Large intestine (tissue), 3 donors: ENCODE results near the gene KIAA1958. TPM values are rescaled to one million over a fixed set of nuclear protein-coding genes. Genes with fewer than 3 reads are reported as not detected.
A peak's percentile ranks its signal among the peaks of the same experiment; 100 is the strongest.

ENCODE experiments used
- DNase-seq, 2 donors: peaks; one replicate each; pipeline versions ENCODE4 v3.0.0 to v3.0.0-alpha.2; 2013
- H3K27ac ChIP-seq: one replicate; pipeline ENCODE4 v1.5.1; 2013; ENCODE audit warnings: low read length
- H3K27me3 ChIP-seq: 2 replicates; pipeline ENCODE4 v1.6.1; 2013; ENCODE audit warnings: low read length; ENCODE audit not compliant: control insufficient read depth, insufficient read depth
- H3K36me3 ChIP-seq: 2 replicates; pipeline ENCODE4 v1.6.1; 2013; ENCODE audit warnings: low read length; ENCODE audit not compliant: control insufficient read depth, insufficient read depth
- H3K4me1 ChIP-seq: one replicate; pipeline ENCODE4 v1.6.1; 2013; ENCODE audit warnings: low read length; ENCODE audit not compliant: control insufficient read depth, insufficient read depth
- H3K4me3 ChIP-seq: one replicate; pipeline ENCODE4 v1.5.1; 2013; ENCODE audit warnings: low read length
- H3K9me3 ChIP-seq: one replicate; pipeline ENCODE4 v1.6.1; 2013; ENCODE audit warnings: mild to moderate bottlenecking, low read depth, low read length, moderate library complexity; ENCODE audit not compliant: control insufficient read depth
- WGBS: methylation state at CpG from one replicate; pipeline ENCODE4 v1.1.5; 2013; ENCODE audit warnings: low lambda C conversion rate; ENCODE audit not compliant: insufficient coverage; 5-methylcytosine and 5-hydroxymethylcytosine counted together
- polyA plus RNA-seq: library from polyadenylated mRNA; unstranded; fragments of 120-200 nt; gene quantifications from one replicate; pipeline ENCODE4 v1.2.1, GENCODE V29; 2013

The KIAA1958 gene
- polyA plus RNA-seq, 1 donor, result 8.9 TPM

GRCh38 chr9:112562235-112562958 is 75.8 kb downstream of the KIAA1958 start:
- no peak for DNase-seq
- H3K9me3 ChIP-seq, result no peaks in the 10 kb centered on the region
- WGBS, result no CpG with 5 or more reads among the region's 4 CpGs
- H3K36me3 ChIP-seq, result no peaks in the 10 kb centered on the region
- H3K27me3 ChIP-seq, result no peaks in the 10 kb centered on the region
- no peaks in the 10 kb centered on the region for H3K4me1 ChIP-seq
- H3K4me3 ChIP-seq, result no peak overlapping the region
- no peak overlapping the region for H3K27ac ChIP-seq

DNA sequence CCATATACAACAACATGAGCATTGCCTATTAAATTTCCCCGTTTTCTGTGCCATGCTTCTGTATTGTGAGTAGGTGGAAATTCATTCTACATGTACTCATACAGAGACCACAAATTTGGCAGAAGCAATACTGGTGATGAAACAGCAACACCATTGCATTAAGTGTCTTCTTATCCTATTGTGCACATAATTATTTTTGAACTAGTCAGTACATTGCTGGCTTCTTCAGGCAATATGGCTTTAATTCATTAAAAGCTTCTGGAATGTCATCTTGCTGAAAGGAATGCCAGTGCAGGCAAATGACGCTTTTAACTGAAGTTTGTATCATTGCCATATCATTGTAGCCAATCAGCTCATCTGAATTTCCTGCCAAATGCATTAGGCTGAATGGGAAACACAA is 82.6 kb downstream of the KIAA1958 start:
- H3K36me3 ChIP-seq, result peaks cover 2% of the 10 kb centered on the region
- H3K4me1 ChIP-seq, result peaks cover 24% of the 10 kb centered on the region
- H3K9me3 ChIP-seq, result no peaks in the 10 kb centered on the region
- DNase-seq, result no peak
- H3K27me3 ChIP-seq, result no peaks in the 10 kb centered on the region
- WGBS, result 80% methylated on average over 1 of the region's 2 CpGs
- no peak overlapping the region for H3K4me3 ChIP-seq
- no peak overlapping the region for H3K27ac ChIP-seq

GRCh38 chr9:112570671-112571167 is 84.1 kb downstream of the KIAA1958 start:
- Histone ChIP-seq H3K27me3 (no peaks in the 10 kb centered on the region), H3K27ac (peak overlapping the region; percentile 62), H3K36me3 (peaks cover 14% of the 10 kb centered on the region), H3K4me3 (no peak overlapping the region), H3K9me3 (no peaks in the 10 kb centered on the region), H3K4me1 (peaks cover 24% of the 10 kb centered on the region)
- WGBS, result no CpG with 5 or more reads among the region's 6 CpGs
- peak; percentile 74 to 91 for DNase-seq

DNA sequence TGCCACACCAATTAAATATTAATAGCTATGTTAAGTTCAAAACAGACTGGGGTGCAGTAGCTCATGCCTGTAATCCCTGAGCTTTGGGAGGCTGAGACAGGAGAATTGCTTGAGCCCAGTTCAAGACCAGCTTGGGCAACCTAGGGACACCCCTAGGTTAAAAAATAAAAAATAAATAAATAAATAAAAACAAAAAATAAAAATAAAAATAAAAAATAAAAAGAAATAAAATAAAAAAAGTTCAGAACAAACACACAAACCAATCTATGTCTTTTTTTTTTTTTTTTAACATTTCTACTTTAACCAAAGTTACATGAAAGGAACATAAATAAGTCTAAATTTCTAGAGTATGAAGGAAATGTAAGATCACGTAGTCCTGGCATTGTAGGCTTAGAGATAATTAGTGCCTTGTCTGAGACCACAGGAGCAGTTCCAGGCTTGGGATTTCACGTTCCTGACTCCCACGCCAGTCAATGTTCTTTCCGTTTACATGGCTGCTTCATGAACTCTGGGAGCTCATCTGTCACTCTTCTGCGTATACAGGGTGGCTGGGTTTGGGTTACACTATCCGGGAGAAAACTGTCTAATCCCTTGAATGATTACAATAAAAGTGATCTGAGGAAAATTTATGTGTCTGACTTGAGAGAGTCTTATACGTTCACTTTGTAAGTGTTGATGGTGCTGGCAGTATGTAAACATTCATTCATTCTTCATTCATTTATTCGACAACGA is 85.2 kb downstream of the KIAA1958 start:
- no peaks in the 10 kb centered on the region for H3K27me3 ChIP-seq
- peaks cover 17% of the 10 kb centered on the region for H3K36me3 ChIP-seq
- H3K4me1 ChIP-seq, result peaks cover 24% of the 10 kb centered on the region
- H3K4me3 ChIP-seq, result no peak overlapping the region
- H3K27ac ChIP-seq, result peak overlapping the region; percentile 62
- H3K9me3 ChIP-seq, result no peaks in the 10 kb centered on the region
- no CpG with 5 or more reads among the region's 9 CpGs for WGBS
- no peak for DNase-seq

DNA sequence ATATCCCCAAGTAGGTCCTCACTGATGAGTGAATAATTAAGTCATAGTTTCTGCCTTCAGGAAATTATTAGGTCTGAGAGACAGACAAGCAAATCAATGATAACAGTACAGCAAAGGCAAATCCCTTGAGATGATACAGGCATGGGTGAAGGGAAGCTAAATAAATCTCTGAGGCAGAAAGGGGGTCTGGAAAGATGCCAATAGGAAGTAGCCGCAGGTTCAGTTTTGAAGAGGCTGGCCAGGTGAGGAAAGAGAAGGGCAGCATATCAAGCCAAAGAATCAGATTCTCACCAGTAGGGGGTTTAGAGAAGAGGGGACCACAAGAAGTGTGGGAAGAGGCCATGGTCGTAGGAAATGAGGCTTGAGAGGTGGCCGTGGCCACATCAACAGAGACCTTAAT is 85.8 kb downstream of the KIAA1958 start:
- Histone ChIP-seq H3K9me3 (no peaks in the 10 kb centered on the region), H3K4me1 (peaks cover 24% of the 10 kb centered on the region), H3K36me3 (peaks cover 17% of the 10 kb centered on the region), H3K27me3 (no peaks in the 10 kb centered on the region), H3K27ac (no peak overlapping the region), H3K4me3 (no peak overlapping the region)
- DNase-seq, result no peak
- 0% methylated on average over 1 of the region's 3 CpGs for WGBS

DNA sequence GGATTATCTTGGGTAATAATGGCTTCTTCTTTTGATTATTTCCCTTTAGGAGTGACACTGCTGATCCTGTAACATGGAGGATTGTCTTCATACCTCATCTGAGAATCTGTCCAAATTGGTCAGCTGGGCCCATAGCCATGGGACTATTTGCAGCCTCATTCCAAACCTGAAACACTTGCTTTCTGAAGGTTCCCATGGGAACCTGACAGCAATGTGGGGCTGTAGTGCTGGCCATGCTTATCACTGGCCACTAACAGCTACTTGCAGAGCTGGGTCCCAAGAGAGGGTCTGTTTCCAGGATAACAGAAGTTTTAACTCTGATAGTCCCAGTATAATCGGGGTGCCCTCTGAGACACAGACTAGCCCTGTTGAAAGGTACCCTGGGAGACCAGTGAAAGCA is 87.4 kb downstream of the KIAA1958 start:
- no peak for DNase-seq
- H3K4me1 ChIP-seq, result peaks cover 24% of the 10 kb centered on the region
- no peaks in the 10 kb centered on the region for H3K9me3 ChIP-seq
- H3K27ac ChIP-seq, result no peak overlapping the region
- peaks cover 17% of the 10 kb centered on the region for H3K36me3 ChIP-seq
- no peaks in the 10 kb centered on the region for H3K27me3 ChIP-seq
- no peak overlapping the region for H3K4me3 ChIP-seq
- no CpG with 5 or more reads among the region's 1 CpG for WGBS

DNA sequence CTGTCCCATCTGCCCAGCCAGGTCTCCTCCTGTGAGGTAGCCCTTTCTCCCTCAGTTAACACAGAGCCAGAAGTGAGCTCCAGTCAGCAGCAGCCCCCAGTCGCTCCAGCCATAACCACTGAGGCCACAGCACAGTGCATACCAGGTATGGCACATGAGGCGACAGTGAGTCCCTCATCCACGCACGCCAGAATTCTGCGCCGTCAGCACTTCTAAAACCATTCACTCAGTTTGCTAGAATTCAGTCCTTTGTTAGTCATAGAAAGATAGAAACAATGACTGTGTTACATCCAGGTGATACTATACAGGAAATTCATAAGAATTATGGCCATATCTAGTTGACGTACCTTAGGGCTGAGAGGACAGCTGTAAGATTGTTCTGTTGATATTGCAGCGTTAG is 88.5 kb downstream of the KIAA1958 start:
- Histone ChIP-seq H3K9me3 (no peaks in the 10 kb centered on the region), H3K4me3 (no peak overlapping the region), H3K36me3 (peaks cover 17% of the 10 kb centered on the region), H3K27ac (no peak overlapping the region), H3K27me3 (no peaks in the 10 kb centered on the region), H3K4me1 (peaks cover 18% of the 10 kb centered on the region)
- WGBS, result no CpG with 5 or more reads among the region's 8 CpGs
- no peak for DNase-seq

- Histone ChIP-seq H3K27me3 (no peaks in the 10 kb centered on the region), H3K4me3 (no peak overlapping the region), H3K36me3 (no peaks in the 10 kb centered on the region), H3K27ac (peak overlapping the region; percentile 55), H3K4me1 (peaks cover 7% of the 10 kb centered on the region), H3K9me3 (no peaks in the 10 kb centered on the region)
- peak; percentile 73 to 89 for DNase-seq
- 100% methylated on average over 1 of the region's 7 CpGs for WGBS
These were observed 95.0 kb downstream of the KIAA1958 start for GRCh38 chr9:112581469-112582176.

GRCh38 chr9:112582371-112583262 is 96.0 kb downstream of the KIAA1958 start:
- DNase-seq, result peak in 1 of 2 donors; percentile 24
- whole genome bisulfite sequencing, result no CpG with 5 or more reads among the region's 7 CpGs
- H3K27ac ChIP-seq, result peak overlapping the region; percentile 55
- H3K27me3 ChIP-seq, result no peaks in the 10 kb centered on the region
- H3K36me3 ChIP-seq, result no peaks in the 10 kb centered on the region
- H3K4me1 ChIP-seq, result peaks cover 7% of the 10 kb centered on the region
- H3K9me3 ChIP-seq, result no peaks in the 10 kb centered on the region
- no peak overlapping the region for H3K4me3 ChIP-seq
